Superior temporal gyrus (tissue), 1 donor: Measurements from ENCODE around the gene ABHD16B.

Experiments
- DNase-seq: peaks from one replicate; pipeline ENCODE4 v3.0.0-alpha.2; 2016; ENCODE audit errors: extremely low spot score

ABHD16B gene

DNA sequence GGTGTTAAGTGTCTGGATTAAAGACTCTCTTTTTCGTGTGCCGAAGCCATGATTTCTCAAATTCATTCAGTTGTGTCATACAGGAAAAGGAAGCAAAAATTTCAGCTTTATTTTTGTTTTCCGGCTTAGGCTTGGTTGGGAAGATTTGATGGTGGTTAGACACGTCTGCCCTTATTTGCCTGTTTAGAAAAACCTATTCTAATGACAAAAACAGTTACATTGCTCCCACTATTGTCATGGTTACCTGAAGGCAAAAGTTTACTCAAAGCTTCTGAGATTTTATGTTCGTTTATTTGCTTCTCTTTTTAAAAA, 34.6 kb downstream of the ABHD16B start:
- peak; percentile 25 for DNase-seq

- peak; percentile 38 for DNase-seq
Observed at GRCh38 chr20:63896264-63897105, 35.2 kb downstream of the ABHD16B start.

DNA sequence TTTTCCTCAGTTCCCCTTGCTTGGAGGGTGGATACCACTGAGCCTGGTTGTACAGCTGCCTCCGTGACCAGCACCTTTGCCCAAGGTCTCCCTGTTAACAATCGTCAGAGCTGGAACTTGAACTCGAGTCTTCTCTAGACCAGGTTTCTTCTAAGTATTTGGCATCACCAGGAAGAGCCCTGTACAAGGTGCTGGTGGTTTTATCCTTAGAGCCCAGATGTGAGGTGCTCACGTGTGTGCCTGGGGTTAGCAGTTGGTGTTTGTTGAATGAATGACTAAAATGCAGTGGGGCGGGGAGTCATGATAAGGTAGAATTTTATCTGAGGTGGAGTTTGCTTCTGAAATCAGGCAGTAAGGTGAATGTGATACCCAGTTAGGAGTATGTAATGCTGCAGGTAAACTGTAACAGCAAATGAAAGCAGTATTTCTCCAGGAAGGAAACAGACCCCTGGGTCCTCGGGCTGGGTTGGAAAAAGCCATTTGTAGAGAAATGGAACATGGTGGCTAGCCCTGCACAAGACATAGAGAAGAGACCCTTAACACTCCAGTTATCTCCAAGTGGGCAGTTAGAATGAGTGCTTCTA, 36.8 kb downstream of the ABHD16B start:
- no peak for DNase-seq

DNA sequence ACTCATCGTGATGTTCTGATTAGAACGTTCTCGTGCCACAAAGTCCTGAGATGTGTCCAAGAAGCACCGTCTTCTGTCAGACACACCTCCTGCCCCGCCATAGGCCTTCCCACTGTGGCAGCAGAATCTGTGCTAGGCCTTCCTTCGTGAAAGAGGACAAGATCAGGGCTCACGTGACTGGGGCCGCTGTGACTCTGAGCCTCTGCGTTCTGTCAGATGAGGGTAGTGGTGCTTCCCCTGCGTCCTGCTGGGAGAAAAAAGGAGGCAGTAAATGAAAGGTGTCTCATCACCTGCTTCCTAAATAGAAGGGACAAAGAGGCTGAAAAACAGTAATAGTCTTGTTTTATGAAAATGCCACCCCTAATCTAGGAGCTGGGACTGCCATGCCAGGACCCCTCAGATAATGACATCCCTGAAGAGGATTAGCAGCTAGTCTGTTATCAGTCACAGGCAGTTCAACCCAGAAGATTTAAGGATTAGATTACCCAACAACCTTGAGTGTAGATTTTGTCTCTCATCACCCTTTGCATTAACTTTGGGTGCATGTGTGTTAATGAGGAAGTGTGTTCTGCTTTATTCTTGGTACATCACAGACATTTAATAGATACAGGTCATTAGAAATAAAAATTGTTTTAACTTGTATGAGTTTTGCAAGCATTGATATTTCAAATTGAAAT, 37.7 kb downstream of the ABHD16B start:
- DNase-seq: no peak

GRCh38 chr20:63900413-63900812, 39.1 kb downstream of the ABHD16B start:
- no peak for DNase-seq

GRCh38 chr20:63903796-63904561, 42.7 kb downstream of the ABHD16B start:
- DNase-seq: no peak

GRCh38 chr20:63908008-63908682, 46.8 kb downstream of the ABHD16B start:
- no peak for DNase-seq

DNA sequence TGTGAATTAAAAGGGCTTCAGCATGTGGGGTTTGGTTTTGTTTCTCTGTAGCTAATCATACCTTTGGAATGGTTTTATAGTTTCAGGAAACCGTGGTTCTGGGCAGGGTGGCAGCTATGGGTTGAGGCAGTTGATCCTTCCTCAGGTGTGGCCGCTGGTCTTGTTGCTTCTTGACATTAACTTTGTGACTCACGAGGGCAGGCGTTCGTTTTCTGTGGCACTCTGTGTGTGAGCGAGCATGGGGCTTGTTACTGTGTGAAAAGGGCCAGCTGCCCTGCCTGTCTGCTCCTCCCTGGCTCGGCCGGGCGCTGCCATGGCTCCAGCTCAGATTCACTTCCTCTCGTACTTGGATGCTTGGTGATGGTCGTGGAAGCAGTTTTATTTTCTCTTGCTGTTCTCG, 49.9 kb downstream of the ABHD16B start:
- no peak for DNase-seq
